ENCODE data around the gene COMTD1.

COMTD1 gene

DNA sequence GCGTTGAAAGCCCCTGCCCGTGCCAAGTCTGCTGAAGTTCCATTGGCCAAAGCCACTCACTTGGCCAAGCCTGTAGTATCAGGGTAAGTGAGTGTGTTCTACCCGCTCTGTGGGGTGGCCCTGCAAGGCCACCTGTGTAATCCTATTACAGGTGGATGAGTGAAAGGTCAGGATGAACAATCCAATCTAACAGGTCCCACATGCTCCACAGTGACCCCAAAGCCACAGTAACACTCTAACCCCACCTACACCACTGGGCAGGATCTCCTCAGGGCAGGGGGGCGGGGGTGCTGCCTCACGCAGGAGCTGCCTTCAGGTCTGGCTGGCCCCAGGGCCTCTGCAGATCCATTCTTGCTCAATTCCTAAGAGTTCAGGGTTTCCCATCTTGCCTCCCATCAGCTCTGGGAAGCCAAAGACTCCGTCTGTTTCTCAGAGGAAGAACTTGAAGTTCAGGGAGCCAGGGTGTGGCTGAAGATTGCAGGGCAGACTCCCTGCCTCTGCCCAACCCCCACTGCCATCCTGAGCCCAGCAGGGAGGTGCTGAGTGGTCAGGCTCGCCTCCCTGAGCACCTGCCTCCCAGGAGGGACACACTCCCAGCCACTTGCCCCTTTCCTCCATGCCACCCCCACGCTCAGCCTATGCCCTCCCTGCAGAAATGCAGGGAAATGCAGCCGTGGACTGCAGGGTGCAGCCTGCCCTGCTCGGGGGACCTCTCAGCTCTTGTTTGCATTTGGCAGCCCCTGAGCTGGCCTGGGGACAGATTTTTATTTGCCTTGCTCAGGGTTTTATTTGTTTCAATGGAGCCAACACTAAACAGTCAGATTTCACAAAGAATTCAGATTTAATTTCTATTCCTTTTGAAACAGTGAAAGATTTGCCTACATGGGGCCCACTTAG lies 9.8 kb upstream of the COMTD1 start:
- no peak for DNase-seq

- DNase-seq: no peak
These were observed 9.0 kb upstream of the COMTD1 start for GRCh38 chr10:75244487-75245353.

- DNase-seq: no peak
These were observed 7.7 kb upstream of the COMTD1 start for GRCh38 chr10:75243426-75243825.

DNA sequence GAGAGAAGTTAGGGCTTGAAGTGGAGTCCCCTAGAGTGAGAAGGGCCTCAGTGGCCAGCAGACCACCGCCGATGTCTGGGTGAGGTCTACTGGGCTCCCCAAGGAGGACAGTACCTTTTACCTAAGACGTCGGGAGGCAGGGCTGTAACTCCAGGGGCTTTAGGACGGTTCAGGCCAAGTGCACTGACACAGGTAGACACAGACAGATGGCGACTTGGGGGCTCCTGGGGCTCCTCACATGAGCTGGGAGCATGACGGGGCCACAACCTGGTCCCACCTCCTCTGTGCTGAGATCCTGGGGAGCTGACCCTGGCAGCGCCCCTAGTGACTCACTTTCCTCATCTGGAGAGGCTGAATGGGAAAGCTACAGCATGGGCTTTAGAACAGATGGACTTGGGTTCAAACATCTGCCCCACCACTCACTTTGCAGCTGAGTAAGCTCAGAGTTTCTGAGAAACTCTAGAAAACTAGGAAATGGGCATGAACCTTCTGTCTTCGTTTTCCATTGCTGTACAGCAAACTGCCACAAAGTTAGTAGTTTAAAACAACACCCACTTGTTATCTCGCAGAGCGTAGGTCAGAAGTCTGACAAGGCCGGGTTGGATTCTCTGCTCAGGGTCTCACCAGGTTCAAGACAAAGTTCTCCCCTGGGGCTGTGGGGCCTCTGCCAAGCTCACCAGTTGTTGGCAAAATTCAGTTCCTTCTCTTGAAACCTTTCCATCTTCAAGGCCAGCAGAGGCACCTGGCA lies 4.7 kb upstream of the COMTD1 start:
- DNase-seq: no peak

DNA sequence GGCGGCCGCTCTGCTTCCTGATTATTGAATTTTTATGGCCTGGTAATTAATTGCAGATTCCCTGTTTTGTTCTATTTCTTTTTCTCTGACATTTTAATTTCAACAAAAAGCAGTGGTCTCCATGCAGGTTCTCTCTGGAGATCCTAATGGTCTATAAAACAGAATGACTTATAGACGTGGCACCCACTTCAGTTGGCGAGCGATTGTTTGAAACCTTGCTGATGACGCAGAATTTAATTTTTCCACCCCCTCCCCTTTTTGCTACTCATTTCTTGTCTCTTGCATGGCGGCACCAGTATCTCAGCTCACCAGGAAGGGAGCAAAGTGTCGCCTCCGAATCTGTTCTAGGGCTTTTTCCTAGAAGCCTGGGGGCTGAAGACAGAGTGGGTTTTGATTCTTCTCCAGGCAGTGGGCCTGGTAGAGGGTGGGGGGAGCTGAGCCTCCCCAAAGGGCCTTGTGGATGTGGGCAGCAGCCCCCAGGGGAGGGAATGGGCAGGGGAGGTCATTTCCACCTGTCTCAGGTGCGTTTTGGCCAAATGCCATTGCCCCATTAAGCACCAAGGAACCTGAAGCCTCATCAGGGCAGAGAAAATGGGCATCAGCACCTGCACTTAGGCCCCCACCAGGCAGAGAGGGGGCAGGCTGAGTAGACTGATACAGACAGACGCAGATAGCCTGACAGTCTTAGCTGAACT lies 3.5 kb upstream of the COMTD1 start:
- no peak for DNase-seq

DNA sequence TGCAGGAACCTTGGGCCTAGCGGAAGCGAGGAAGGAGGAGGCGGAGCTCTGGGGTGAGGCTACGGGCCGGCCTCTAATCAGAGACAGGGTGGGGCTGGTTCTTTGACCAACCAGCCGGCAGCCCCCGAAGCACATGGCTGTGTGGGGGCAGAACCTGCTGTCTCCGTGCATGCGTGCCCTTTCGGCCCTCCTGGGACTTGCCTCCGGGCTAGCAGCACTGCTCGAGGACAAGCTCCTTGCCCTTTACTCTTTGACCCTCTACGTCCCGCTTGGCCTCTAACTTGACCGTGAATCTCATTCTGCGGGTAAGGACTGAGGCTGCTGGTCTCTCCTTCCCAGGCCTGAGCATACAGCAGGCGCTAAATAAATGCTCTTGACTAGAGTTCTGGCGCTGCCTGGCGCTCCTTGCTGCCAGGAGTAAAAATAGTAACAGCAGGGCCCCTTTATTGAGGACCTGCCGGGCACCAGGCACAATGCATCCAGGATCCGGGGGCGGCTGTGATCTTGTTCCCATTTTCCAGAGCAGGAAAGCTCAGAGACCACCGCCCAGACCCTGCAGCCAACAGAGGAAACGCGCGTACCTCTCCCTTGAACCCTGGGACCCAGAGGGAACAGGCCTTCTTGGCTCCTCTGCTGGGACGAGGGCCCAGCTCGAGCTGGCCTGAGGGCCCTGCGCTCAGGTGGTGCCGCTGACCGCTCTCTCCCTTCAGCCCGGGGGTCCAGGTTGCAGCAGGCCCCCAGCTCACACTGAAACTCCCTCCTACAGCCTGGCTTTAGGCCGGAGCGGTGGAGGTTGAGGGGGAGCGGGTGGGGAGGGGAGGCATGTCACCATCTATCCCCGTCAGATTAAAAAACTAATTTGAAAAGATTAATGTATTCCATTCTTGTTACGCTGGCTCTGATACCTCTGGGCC lies 2.7 kb upstream of the COMTD1 start:
- DNase-seq: no peak

DNA sequence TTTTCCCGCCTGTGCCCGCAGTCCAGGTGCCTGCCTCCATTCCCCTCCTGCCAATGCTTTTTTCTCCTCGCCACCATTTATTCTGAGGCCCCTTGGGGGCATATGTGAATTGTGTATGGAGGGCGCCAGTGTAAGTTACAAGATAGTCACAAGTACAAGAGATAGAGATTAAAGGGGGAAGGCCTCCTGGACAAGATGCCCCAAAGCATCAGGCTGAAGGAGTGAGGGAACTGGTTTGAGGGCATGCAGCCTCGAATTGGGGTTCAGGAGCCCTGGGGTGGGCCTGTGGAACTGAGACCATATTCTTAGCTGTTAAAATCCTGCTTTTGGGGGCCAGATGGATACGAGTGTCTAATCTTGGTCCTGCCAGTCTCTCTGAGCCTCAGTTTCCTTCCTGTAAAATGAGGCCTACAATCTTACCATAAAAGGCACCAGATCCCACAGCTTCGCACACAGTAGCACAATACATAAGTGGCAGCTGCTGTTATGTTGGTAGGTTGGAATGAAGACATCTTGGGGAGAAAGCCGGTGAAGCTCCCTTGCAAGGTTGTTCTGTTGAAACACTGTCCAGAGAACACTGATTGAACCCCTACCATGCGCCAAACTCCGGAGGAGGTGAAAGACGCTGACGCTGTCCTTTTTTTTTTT lies 545 bp upstream of the COMTD1 start:
- DNase-seq: no peak

DNA sequence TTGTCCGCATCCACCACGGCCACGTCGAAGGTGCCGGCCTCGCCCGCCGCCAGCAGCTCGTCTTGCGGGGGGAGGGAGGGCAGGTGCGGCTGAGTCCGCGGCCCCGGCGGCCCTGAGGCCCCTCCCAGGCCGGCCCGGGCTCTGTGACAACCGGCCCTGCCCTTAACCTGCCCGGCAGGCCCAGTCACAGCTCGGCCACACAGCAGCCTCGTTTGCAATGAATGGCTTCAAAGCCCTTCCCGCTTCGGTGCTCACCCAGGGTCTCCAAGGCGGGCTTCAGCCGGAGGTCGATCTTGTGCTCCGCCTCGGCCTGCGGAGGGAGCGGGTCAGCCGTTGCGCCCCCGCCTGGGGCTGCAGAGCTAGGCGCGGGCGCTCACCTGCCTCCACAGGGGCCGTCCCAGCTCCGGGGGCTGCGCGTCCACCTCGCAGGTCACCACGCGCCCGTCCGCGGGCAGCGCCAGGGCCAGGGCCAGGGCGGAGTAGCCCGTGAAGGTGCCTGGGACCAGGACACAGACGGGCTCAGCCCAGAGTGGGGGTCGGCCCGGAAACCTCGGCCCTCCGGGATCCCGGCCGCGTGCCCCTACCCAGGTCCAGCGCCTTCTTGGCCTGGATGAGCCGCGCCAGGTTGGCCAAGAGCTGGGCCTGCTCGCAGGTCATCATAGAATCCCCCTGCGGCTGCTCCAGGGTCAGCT lies 928 bp downstream of the COMTD1 start:
- peak in 1 of 2 experiments; percentile 14 for DNase-seq

- DNase-seq: peak; percentile 79 to 80
These were observed 1.6 kb downstream of the COMTD1 start for GRCh38 chr10:75234017-75234682.

DNA sequence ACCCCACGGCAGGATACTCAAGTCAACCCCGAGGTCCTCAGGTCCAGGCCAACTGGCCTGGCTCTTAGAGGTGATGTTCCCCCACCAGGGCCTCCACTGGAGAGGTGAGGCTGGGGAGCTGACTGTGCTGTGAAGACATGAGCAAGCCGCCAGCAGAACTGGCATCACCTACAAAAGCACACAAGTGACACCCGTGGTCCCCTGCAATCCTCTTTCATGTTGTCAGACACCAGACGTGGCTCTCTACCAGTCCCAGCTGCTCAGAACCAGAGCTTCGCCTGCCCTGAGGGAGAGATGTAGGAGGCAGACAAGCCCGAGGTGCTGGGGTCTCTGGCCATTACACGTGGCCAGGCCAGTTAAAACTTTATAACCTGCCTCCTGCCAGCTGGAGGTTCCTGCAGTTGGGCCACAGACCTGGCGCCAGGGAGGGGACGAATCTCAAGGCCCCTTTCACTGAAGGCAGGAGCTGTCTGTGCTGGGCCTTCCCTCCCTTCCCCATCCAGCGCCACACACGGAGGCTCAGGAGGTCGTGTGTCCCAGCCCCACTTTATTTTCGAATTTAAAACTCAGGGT lies 2.2 kb downstream of the COMTD1 start:
- no peak for DNase-seq

- no peak for DNase-seq
These were observed 3.8 kb downstream of the COMTD1 start for GRCh38 chr10:75231672-75232581.

DNA sequence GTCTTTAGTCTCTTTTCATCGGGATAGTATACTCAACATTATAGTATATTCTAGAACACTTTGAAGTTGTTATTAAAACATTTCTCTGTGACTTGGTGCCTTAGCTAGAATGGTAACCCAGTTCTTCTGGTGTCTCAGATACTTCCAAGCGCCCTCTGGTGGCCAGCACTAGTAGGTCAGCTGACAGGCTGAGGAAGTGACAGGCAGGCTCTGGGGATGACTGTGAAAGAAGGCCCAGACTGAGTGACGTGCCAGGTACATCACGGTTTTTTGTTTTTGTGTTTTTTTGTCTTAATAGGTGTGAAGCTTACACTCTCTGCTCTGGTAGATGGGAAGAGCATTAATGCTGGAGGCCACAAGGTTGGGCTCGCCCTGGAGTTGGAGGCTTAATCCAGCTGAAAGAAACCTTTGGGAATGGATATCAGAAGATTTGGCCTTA lies 5.1 kb downstream of the COMTD1 start:
- DNase-seq: peak; percentile 33 to 69

DNA sequence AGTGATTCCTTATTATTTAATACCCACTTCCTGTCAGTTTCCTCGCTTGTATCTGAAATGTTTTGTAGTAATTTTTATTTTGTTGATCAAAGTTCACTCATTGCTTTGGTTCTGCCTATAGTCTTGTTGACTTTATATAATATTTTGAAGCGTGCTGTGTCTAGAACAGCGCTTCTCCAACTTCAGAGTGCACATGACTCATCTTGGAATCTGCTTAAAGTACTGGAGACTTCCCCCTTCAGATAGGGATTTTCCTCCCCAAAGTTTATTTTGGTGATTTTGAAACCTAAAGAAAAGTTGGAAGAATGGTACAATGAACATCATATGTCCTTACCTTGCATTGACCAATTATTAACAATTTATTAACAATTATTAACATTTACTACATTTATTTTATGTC lies 5.8 kb downstream of the COMTD1 start:
- no peak for DNase-seq

DNA sequence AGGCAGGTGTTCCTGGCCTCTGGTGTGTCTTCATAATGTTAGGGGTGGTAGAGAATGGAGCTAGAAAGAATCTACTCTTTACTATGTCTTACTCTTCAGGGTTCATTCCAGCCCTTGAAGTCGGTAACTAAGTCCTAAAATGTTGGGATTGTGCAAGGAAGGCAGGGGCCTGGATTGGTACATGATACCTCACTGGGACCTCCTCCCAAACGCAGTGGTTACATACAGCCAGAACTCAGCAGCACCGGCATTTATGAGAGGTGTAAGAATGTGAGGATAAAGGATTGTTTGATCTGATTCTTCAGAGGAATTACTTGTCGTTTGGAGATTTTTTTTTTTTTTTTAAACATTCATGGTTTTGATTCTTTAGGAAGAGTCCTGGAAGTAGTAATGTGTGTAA lies 6.9 kb downstream of the COMTD1 start:
- DNase-seq: no peak

DNA sequence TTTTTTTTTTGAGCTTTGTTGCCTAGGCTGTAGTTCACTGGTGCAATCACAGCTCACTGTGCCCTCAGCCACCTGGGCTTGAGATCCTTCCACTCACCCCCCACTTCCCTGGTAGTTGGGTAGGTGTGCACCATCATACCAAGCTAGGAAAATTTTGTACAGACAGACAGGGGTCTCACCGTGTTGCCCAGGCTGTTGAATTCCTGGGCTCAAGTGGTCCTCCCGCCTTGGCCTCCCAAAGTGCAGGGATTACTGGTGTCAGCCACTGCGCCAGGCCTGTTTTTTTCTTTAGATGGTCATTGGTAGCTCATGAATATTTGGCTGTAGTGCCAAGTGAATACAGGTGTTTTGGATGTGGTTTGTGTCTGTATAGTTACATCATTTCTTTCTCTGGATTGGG lies 7.5 kb downstream of the COMTD1 start:
- DNase-seq: no peak

GRCh38 chr10:75226656-75227055 lies 9.1 kb downstream of the COMTD1 start:
- DNase-seq: no peak

- no peak for DNase-seq
These were observed 9.7 kb downstream of the COMTD1 start for GRCh38 chr10:75226095-75226494.

DNA sequence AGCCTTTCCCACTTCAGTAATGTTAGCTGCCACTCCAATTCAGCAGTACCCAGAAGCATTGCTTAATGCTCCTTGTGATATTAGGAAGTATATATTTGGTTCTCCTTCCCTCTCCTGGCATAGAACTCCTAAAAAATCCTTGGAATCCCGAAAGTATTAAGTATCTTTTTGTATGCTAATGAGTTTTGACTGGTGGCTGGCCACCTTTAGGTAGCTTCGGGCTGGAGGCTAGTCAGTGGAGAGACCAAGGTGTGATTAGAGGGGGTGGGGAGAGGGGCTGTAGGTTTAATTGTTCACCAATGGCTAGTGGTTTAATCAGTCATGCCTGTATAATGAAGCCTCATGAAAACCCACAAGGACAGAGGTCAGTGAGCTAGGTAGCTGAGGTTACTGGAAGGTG lies 12.2 kb downstream of the COMTD1 start:
- no peak for DNase-seq
